ENCODE measurements around the gene HPDL.

The HPDL gene

DNA sequence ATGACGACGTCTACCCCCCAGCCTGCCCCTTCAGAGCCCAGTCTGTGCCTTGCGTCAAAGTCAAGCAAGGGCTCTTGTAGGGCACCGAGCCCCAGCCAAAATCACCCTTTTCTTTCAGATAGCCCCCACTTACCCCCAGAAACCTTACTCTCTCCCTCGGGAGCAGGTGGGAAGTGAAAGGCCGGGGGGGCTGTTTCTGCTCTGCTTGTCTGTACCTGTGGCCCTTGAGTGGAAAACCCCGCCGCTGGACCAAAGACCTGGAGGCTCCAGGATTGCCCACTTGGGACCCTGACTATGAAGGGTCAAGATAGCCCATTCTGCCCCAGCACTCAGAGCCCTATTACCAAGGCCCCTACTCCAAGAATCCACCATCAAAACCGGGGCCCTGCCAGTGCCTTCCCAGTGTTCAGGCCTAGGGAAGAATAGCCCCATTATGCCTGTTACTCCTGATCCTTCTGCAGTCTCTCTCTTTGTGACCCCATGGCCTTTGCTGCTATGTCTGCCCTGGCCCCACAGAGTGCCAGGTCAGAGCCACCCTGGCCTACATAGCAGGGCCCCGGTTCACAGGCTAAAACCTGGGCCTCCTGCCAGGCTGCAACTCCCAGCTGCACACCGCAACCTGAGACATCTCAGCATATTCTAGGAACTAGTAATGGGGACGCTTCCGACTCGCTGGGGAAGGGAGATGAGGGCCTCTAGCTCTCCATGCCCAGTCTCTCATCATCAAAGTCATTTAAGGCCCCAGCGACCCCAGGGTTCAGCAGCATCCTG, 22.2 kb upstream of the HPDL start:
- H3K27me3 Mint-ChIP-seq (ENCODE audit: low read depth) = no peaks in the 10 kb centered on the region
- peak overlapping the region; percentile 95 for H3K27ac Mint-ChIP-seq
- H3K4me1 Mint-ChIP-seq (ENCODE audit: low read depth) = peaks cover 31% of the 10 kb centered on the region
- peak overlapping the region; percentile 92 for H3K4me3 Mint-ChIP-seq
- H3K9me3 Mint-ChIP-seq = no peaks in the 10 kb centered on the region
- no peaks in the 10 kb centered on the region for H3K36me3 Mint-ChIP-seq (ENCODE audit: low read depth)
- DNase-seq (ENCODE audit: low spot score) = no peak

DNA sequence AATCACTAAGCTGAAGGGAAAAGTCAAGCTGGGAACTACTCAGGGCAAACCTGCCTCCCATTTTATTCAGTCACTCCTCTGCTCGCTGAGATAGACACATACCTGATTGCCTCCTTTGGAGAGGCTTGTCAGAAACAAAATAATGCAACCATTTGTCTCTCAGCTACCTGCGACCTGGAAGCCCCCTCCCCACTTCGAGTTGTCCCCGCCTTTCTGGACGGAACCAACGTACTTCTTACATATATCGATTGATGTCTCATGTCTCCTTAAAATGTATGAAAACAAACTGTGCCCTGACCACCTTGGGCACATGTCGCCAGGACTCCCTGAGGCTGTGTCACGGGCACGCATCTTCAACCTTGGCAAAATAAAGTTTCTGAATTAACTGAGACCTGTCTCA, 21.5 kb upstream of the HPDL start:
- Mint-ChIP-seq H3K4me3 (peak overlapping the region; percentile 92), H3K9me3 (no peaks in the 10 kb centered on the region), H3K4me1 (ENCODE audit: low read depth) (peaks cover 31% of the 10 kb centered on the region), H3K27ac (peak overlapping the region; percentile 95), H3K36me3 (ENCODE audit: low read depth) (no peaks in the 10 kb centered on the region), H3K27me3 (ENCODE audit: low read depth) (no peaks in the 10 kb centered on the region)
- DNase-seq (ENCODE audit: low spot score) = no peak

DNA sequence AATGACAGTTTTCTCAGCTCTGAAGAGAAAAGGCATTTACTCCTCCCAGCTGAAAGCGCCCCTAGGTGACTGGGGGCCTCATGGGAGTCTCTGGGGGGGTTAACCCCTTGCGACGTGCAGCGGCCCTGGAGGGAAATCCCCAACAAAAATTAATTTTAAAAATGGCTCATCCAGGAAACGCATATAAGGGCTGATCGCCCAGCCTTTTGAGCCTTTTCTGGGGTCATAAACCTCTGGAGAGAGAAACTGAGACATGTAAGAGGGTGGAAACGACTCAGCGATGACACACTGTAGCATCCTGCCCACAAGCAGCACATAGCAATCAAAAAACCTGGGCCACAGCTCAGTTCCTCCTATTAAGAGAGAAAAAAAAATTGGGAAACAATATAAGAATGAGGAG, 20.4 kb upstream of the HPDL start:
- peak; percentile 51 for DNase-seq (ENCODE audit: low spot score)
- peaks cover 31% of the 10 kb centered on the region for H3K4me1 Mint-ChIP-seq (ENCODE audit: low read depth)
- H3K27me3 Mint-ChIP-seq (ENCODE audit: low read depth) = no peaks in the 10 kb centered on the region
- H3K4me3 Mint-ChIP-seq = peak overlapping the region; percentile 46
- no peaks in the 10 kb centered on the region for H3K36me3 Mint-ChIP-seq (ENCODE audit: low read depth)
- H3K27ac Mint-ChIP-seq = peak overlapping the region; percentile 73
- H3K9me3 Mint-ChIP-seq = no peaks in the 10 kb centered on the region

DNA sequence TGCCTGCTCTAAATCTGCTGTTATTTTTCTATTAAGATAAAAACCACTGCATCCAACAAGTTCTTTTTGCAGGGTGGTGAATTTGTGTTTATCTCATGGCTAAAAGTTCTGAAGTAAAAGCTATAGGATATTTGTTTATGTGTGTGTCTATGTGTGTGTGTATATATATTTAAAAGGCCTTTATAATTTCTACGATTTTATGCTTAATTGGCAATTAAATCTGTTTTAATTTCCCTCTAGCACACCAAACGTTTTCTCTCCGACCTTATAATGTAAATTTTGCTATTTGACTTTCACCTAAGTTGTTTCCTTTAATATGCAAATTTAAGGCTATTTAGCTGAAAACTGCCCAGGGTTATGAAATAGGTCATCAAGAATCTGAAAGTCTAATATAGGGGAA, 19.8 kb upstream of the HPDL start:
- no peak overlapping the region for H3K4me3 Mint-ChIP-seq
- H3K27me3 Mint-ChIP-seq (ENCODE audit: low read depth) = no peaks in the 10 kb centered on the region
- no peaks in the 10 kb centered on the region for H3K36me3 Mint-ChIP-seq (ENCODE audit: low read depth)
- H3K27ac Mint-ChIP-seq = peak overlapping the region; percentile 77
- H3K4me1 Mint-ChIP-seq (ENCODE audit: low read depth) = peaks cover 28% of the 10 kb centered on the region
- no peaks in the 10 kb centered on the region for H3K9me3 Mint-ChIP-seq
- no peak for DNase-seq (ENCODE audit: low spot score)

DNA sequence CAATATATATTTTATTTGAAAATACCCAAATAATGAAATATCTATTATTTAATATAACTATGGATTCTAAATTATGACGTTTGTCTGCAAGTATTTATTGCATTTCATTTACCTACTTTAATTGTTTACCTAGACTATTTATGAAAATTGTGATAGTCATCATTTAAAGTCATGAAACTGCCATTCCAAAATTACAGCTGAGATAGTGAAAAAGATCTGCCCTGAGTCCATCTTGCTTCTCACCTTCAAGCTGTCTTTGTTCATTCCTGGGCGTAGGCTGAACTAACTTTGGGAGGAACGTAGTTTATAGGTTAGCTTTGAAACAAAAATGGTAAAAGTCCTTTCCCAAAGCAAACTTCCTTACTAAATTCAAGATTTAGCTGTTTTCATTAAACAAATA, 12.4 kb upstream of the HPDL start:
- H3K9me3 Mint-ChIP-seq = no peaks in the 10 kb centered on the region
- DNase-seq (ENCODE audit: low spot score) = no peak
- H3K4me1 Mint-ChIP-seq (ENCODE audit: low read depth) = no peaks in the 10 kb centered on the region
- no peaks in the 10 kb centered on the region for H3K36me3 Mint-ChIP-seq (ENCODE audit: low read depth)
- no peak overlapping the region for H3K4me3 Mint-ChIP-seq
- no peak overlapping the region for H3K27ac Mint-ChIP-seq
- H3K27me3 Mint-ChIP-seq (ENCODE audit: low read depth) = no peaks in the 10 kb centered on the region

DNA sequence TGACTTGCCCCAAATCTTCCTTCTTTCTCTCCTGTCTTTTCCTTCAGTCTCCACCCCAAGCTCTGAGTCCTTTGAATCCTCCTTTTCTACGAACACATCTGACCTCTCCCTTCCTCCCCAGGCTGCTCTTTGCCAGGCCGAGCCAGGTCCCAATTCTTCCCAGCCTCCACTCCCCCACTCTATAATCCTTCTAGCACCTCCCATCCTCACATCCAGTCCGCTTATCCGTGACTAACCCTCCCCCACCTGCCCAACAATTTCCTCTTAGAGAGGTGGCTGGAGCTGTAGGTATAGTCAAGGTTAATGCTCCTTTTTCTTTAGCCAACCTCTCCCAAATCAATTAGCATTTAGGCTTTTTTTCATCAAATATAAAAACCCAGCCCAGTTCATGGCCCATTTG, 9.5 kb upstream of the HPDL start:
- H3K4me3 Mint-ChIP-seq = no peak overlapping the region

DNA sequence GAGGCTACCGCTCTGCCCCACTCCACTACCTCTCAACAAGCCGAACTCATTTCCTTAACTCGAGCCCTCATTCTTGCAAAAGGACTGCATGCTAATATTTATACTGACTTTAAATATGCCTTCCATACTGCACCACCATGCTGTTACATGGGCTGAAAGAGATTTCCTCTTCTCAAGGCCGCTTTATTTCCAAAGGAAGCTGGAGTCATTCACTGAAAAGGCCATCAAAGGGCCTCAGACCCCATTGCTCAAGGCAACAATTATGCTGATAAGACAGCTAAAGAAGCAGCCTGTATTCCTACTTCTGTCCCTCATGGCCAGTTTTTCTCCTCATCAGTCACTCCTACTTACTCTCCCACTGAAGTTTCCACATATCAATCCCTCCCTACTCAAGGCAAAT, 6.9 kb upstream of the HPDL start:
- DNase-seq (ENCODE audit: low spot score) = no peak
- Mint-ChIP-seq H3K9me3 (no peaks in the 10 kb centered on the region), H3K27me3 (ENCODE audit: low read depth) (no peaks in the 10 kb centered on the region), H3K4me3 (no peak overlapping the region), H3K4me1 (ENCODE audit: low read depth) (no peaks in the 10 kb centered on the region), H3K36me3 (ENCODE audit: low read depth) (no peaks in the 10 kb centered on the region), H3K27ac (no peak overlapping the region)

More for the DNA sequence above, 9.5 kb upstream of the HPDL start:
- H3K4me1 Mint-ChIP-seq (ENCODE audit: low read depth) = no peaks in the 10 kb centered on the region
- H3K27me3 Mint-ChIP-seq (ENCODE audit: low read depth) = no peaks in the 10 kb centered on the region
- H3K36me3 Mint-ChIP-seq (ENCODE audit: low read depth) = no peaks in the 10 kb centered on the region
- H3K9me3 Mint-ChIP-seq = no peaks in the 10 kb centered on the region
- H3K27ac Mint-ChIP-seq = no peak overlapping the region
- DNase-seq (ENCODE audit: low spot score) = no peak

DNA sequence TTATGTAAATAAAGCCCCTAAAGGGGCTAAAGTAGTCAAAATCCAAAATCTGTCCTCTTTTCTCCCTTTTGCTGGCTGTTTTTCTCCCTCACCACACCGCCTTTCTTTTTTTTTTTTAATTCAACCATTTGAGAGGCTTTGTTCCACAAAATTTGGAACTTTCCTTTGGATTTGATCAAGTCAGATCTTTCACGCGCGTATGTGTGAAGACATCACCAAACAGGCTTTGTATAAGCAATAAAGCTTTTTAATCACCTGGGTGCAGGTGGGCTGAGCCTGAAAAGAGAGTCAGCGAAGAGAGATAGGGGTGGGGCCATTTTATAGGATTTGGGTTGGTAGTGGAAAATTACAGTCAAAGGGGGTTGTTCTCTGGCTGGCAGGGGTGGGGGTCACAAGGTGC, 5.3 kb upstream of the HPDL start:
- H3K27ac Mint-ChIP-seq = no peak overlapping the region
- H3K27me3 Mint-ChIP-seq (ENCODE audit: low read depth) = peaks cover 4% of the 10 kb centered on the region
- no peaks in the 10 kb centered on the region for H3K36me3 Mint-ChIP-seq (ENCODE audit: low read depth)
- no peak for DNase-seq (ENCODE audit: low spot score)
- H3K9me3 Mint-ChIP-seq = no peaks in the 10 kb centered on the region
- H3K4me1 Mint-ChIP-seq (ENCODE audit: low read depth) = no peaks in the 10 kb centered on the region
- no peak overlapping the region for H3K4me3 Mint-ChIP-seq

DNA sequence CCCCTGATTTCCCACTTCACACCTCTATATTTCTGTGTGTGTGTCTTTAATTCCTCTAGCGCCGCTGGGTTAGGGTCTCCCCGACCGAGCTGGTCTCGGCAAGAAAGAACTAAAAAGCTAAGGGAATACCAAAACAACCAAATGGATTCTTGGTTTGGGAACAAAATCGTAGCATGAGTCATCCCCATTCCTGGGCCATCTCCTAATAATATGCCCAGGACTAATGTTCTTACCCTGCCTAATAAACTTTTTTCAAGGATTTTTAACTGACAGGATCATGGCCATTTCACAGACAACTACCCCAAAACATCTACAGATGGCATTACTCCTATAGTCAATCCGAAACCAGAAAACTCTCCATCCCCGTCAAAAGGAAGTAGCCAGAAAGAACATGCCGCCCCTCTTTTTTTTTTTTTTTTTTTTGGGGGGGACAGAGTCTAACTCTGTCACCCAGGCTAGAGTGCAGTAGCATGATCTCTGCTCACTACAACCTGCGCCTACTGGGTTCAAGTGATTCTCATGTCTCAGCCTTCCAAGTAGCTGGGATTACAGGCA, 4.1 kb upstream of the HPDL start:
- H3K27me3 Mint-ChIP-seq (ENCODE audit: low read depth) = peaks cover 4% of the 10 kb centered on the region
- H3K4me3 Mint-ChIP-seq = no peak overlapping the region
- H3K4me1 Mint-ChIP-seq (ENCODE audit: low read depth) = no peaks in the 10 kb centered on the region
- H3K9me3 Mint-ChIP-seq = no peaks in the 10 kb centered on the region
- H3K36me3 Mint-ChIP-seq (ENCODE audit: low read depth) = no peaks in the 10 kb centered on the region
- DNase-seq (ENCODE audit: low spot score) = no peak
- no peak overlapping the region for H3K27ac Mint-ChIP-seq

DNA sequence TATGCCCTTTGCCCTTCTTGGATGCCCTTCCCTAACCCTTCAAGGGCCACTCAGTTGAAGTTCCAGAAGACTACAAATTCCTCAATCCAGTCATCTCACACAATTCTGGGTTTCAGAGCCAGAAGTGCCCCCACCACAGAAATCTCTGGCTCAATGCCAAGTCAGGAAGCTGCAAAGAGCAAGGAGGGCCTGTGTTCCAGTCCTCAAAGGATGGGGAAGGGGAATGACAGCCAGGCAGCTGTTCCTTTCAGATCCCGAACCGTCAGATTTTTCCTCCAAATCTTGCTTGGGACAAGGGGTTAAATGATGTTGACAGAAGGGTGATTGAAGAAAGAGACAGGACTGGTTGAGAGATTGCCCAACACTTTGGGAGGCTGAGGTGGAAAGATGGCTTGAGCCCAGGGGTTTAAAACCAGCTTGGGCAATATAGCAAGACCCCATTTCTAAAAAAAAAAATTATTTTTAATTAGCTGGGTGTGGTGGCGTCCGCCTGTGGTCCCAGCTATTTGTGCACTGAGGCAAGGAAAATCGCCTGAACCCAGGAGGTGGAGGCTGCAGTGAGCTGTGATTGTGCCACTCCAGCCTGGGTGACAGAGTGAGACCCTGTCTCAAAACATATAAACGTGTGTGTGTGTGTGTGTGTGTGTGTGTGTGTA, 716 bp upstream of the HPDL start:
- Mint-ChIP-seq H3K27me3 (ENCODE audit: low read depth) (peaks cover 4% of the 10 kb centered on the region), H3K27ac (peak overlapping the region; percentile 60), H3K4me3 (peak overlapping the region; percentile 82), H3K9me3 (no peaks in the 10 kb centered on the region), H3K4me1 (ENCODE audit: low read depth) (peaks cover 6% of the 10 kb centered on the region), H3K36me3 (ENCODE audit: low read depth) (peaks cover 12% of the 10 kb centered on the region)
- DNase-seq (ENCODE audit: low spot score) = no peak

DNA sequence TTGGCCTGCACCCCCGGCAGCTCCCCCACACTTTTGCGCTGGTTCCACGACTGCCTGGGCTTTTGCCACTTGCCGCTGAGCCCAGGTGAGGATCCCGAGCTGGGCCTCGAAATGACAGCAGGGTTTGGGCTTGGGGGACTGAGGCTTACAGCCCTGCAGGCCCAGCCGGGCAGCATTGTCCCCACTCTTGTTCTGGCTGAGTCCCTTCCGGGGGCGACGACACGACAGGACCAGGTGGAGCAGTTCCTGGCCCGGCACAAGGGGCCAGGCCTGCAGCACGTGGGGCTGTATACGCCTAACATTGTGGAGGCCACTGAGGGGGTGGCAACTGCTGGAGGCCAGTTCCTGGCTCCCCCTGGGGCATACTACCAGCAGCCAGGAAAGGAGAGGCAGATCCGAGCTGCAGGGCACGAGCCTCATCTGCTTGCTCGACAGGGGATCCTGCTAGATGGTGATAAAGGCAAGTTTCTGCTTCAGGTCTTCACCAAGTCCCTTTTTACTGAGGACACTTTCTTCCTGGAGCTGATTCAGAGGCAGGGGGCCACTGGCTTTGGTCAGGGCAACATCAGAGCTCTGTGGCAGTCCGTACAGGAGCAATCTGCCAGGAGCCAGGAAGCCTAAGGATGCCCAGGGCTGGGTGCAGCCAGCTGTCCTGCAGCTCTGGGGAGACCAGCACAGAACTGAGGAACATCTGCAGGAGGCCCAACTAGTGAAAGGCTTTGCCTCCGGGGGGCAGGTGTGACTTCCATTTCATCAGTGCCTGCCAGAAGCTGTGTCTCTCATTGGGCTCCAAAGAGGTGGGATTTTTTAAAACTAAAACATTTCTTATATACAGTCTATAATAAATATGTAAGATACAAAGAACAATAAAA, 1.2 kb downstream of the HPDL start:
- Mint-ChIP-seq H3K27me3 (ENCODE audit: low read depth) (peaks cover 4% of the 10 kb centered on the region), H3K4me3 (peak overlapping the region; percentile 77), H3K36me3 (ENCODE audit: low read depth) (peaks cover 12% of the 10 kb centered on the region), H3K9me3 (no peaks in the 10 kb centered on the region), H3K4me1 (ENCODE audit: low read depth) (peaks cover 6% of the 10 kb centered on the region), H3K27ac (peak overlapping the region; percentile 55)
- DNase-seq (ENCODE audit: low spot score) = no peak

DNA sequence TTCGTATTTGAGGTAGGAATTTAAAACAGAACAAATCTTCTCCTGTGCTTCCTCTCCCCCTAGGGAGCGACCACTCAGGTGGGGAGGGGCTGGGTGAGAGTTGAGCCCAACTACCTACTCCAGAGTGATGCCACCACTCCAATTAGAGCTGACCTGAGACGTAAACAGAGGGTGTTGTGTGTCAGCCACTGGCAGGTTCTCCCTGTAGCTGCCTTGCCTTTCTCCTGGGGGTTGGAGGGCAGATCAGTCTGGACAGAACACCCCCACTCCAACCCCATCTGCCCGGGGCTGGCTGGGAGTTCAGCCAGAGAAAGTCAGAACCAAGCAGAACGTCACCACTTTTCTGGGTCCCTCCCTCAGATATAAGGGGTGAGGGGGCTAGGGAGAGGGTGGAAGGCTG, 2.0 kb downstream of the HPDL start:
- peaks cover 4% of the 10 kb centered on the region for H3K27me3 Mint-ChIP-seq (ENCODE audit: low read depth)
- H3K36me3 Mint-ChIP-seq (ENCODE audit: low read depth) = peaks cover 16% of the 10 kb centered on the region
- no peak for DNase-seq (ENCODE audit: low spot score)
- peak overlapping the region; percentile 55 for H3K4me3 Mint-ChIP-seq
- H3K4me1 Mint-ChIP-seq (ENCODE audit: low read depth) = peaks cover 6% of the 10 kb centered on the region
- no peak overlapping the region for H3K27ac Mint-ChIP-seq
- no peaks in the 10 kb centered on the region for H3K9me3 Mint-ChIP-seq

DNA sequence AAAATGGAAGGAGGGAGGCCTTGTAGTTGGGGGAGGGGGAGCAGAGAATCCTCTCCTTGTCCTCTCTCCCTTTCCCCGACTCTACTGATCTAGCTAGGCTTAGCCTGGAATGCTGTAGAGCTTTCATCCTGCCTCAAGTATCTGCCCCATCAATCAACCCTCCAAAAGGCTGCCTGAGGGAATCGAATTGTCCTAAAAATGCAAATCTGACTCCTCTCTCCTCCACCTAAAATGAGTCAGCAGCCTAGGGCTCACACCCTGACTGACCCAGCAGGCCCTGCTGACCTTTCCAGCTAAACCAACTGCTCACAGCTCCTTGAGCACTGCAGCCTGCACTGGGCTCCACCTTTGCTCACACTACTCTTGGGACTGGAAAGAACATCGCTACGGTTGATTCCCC, 2.8 kb downstream of the HPDL start:
- Mint-ChIP-seq H3K4me3 (peak overlapping the region; percentile 29), H3K4me1 (ENCODE audit: low read depth) (peaks cover 9% of the 10 kb centered on the region), H3K9me3 (no peaks in the 10 kb centered on the region), H3K27me3 (ENCODE audit: low read depth) (peaks cover 4% of the 10 kb centered on the region), H3K27ac (peak overlapping the region; percentile 21), H3K36me3 (ENCODE audit: low read depth) (peaks cover 19% of the 10 kb centered on the region)
- DNase-seq (ENCODE audit: low spot score) = no peak

All from T-helper 2 cell treated with Interferon-gamma antibody and Interleukin-4, amounts not matched to agents 5 μg/mL and 100 μg/mL, for 36 hours (primary cell).